ENCODE results near the gene NEK5.

Gene NEK5

DNA sequence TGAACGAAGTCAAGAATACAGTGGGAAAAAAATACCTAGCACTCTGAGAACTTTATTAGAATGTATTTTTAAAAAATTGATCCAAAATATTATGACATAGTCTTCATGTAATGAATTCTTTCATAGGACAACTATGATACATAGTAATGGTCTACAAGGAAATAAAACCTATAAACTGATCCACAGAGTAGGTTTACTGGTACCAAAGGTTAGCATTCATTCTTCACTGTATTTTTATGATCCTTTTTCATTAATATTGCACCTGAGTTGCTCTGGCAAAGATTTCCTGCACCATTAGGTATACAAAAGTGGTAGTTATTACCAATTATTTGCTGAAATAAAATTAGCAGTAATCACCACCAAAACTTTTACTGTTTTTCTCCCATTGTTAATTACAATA is 26.3 kb upstream of the NEK5 start:
- no peak overlapping the region for H3K9ac ChIP-seq (ENCODE audit: insufficient read length)
- no peak overlapping the region for H3K27ac ChIP-seq
- H3K4me3 ChIP-seq: no peak overlapping the region
- no peaks in the 10 kb centered on the region for H3K9me3 ChIP-seq (ENCODE audit: low read depth, low read length)
- DNase-seq (ENCODE audit: low read depth, low spot score): no peak
- no peaks in the 10 kb centered on the region for H3K36me3 ChIP-seq (ENCODE audit: insufficient read depth, low read length)
- no peak for TF ChIP-seq POLR2AphosphoS5 (IDR thresholded peaks at IDR 0.05; ENCODE audit: borderline replicate concordance, low read depth, low read length)
- no peak for TF ChIP-seq FOXP2 (optimal IDR thresholded peaks at IDR 0.05; ENCODE audit: control extremely low read depth, extremely low read length, insufficient read depth)
- no peak for TF ChIP-seq EZH2 (IDR thresholded peaks at IDR 0.05)

DNA sequence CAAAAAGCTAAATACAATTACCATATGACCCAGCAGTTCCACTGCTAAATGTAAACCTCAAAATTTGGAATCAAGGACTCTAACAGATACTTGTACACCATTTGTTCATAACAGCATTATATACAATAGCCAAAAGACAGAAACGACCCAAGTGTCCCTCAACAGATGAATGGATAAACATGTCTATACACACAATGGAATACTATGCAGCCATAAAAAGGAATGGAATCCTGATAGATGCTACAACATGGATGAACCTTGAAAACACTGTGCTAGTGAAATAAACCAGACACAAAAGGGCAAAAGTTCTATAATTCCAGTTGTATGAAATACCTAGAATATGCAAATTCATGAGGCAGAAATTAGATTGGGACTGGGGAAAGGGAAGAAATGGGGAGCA is 18.4 kb upstream of the NEK5 start:
- TF ChIP-seq FOXP2 (optimal IDR thresholded peaks at IDR 0.05; ENCODE audit: control extremely low read depth, extremely low read length, insufficient read depth): no peak
- TF ChIP-seq POLR2AphosphoS5 (IDR thresholded peaks at IDR 0.05; ENCODE audit: borderline replicate concordance, low read depth, low read length): no peak
- no peak for TF ChIP-seq EZH2 (IDR thresholded peaks at IDR 0.05)
- H3K36me3 ChIP-seq (ENCODE audit: insufficient read depth, low read length): no peaks in the 10 kb centered on the region
- H3K9ac ChIP-seq (ENCODE audit: insufficient read length): no peak overlapping the region
- H3K27ac ChIP-seq: no peak overlapping the region
- H3K4me3 ChIP-seq: no peak overlapping the region
- no peak for DNase-seq (ENCODE audit: low read depth, low spot score)
- H3K9me3 ChIP-seq (ENCODE audit: low read depth, low read length): no peaks in the 10 kb centered on the region

DNA sequence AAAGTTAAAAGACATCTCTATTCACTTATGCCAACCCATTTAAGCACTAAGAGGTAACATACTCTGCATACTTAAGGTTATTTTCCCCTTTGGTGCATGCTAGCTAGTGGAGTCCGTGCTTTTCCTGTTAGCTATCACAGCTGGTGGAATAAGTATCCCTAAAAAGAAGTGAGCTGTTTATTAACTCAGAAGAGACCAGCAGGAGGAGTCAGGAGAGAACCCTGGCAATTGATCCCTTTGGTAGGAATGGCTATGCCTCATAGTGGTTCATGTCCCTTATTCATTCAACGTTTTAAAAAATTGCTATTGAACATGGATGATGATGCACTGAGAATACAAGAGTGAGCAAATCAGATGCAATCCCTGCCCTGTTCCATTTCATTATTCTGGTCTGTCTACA is 12.4 kb upstream of the NEK5 start:
- Histone ChIP-seq H3K36me3 (ENCODE audit: insufficient read depth, low read length) (no peaks in the 10 kb centered on the region), H3K9ac (ENCODE audit: insufficient read length) (no peak overlapping the region), H3K27ac (no peak overlapping the region), H3K9me3 (ENCODE audit: low read depth, low read length) (no peaks in the 10 kb centered on the region), H3K4me3 (no peak overlapping the region)
- no peak for TF ChIP-seq EZH2 (IDR thresholded peaks at IDR 0.05)
- TF ChIP-seq FOXP2 (optimal IDR thresholded peaks at IDR 0.05; ENCODE audit: control extremely low read depth, extremely low read length, insufficient read depth): no peak
- no peak for TF ChIP-seq POLR2AphosphoS5 (IDR thresholded peaks at IDR 0.05; ENCODE audit: borderline replicate concordance, low read depth, low read length)
- no peak for DNase-seq (ENCODE audit: low read depth, low spot score)

DNA sequence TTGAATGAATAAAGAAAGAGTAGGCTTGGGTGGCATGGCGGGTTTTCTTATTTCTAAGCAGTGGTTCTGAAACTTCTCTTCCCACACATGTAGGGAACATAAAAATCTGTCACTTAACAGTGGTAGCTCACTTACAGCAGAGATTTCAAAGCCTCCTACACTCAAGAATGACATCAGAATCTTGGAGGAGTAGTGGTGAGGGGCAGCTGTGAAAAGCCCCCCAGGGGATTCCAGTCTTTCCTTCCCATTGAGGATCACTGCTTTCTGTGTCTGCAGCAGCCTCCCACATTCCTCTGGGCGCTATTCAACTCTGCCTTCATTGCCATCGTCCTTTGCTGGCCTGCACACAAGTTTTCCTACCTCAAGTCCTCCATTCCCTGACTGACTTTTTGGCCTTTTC is 8.6 kb upstream of the NEK5 start:
- no peak for DNase-seq (ENCODE audit: low read depth, low spot score)
- Histone ChIP-seq H3K36me3 (ENCODE audit: insufficient read depth, low read length) (no peaks in the 10 kb centered on the region), H3K9me3 (ENCODE audit: low read depth, low read length) (no peaks in the 10 kb centered on the region), H3K4me3 (no peak overlapping the region), H3K9ac (ENCODE audit: insufficient read length) (no peak overlapping the region), H3K27ac (no peak overlapping the region)
- TF ChIP-seq POLR2AphosphoS5 (IDR thresholded peaks at IDR 0.05; ENCODE audit: borderline replicate concordance, low read depth, low read length) (no peak), EZH2 (IDR thresholded peaks at IDR 0.05) (no peak), FOXP2 (optimal IDR thresholded peaks at IDR 0.05; ENCODE audit: control extremely low read depth, extremely low read length, insufficient read depth) (no peak)

DNA sequence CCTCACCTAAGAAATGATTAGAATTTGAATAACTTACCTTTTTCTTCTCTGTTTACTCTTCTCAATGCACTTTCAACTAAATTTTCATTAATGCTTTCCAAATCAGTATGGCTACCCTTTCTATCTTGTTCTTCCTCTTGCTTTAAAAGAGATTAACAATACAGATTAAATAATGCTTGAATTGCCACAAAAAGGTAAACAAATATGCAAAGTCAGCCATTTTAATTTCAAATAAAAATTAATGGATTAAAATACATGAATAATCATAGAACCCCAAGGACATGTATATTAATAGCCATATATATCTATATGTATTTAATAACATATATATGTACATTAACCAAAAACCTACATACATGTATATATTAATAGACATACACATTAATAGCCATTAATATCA is 7.9 kb upstream of the NEK5 start:
- Histone ChIP-seq H3K27ac (no peak overlapping the region), H3K9ac (ENCODE audit: insufficient read length) (no peak overlapping the region), H3K4me3 (no peak overlapping the region), H3K36me3 (ENCODE audit: insufficient read depth, low read length) (no peaks in the 10 kb centered on the region), H3K9me3 (ENCODE audit: low read depth, low read length) (no peaks in the 10 kb centered on the region)
- DNase-seq (ENCODE audit: low read depth, low spot score): no peak
- TF ChIP-seq FOXP2 (optimal IDR thresholded peaks at IDR 0.05; ENCODE audit: control extremely low read depth, extremely low read length, insufficient read depth) (no peak), EZH2 (IDR thresholded peaks at IDR 0.05) (no peak), POLR2AphosphoS5 (IDR thresholded peaks at IDR 0.05; ENCODE audit: borderline replicate concordance, low read depth, low read length) (no peak)

DNA sequence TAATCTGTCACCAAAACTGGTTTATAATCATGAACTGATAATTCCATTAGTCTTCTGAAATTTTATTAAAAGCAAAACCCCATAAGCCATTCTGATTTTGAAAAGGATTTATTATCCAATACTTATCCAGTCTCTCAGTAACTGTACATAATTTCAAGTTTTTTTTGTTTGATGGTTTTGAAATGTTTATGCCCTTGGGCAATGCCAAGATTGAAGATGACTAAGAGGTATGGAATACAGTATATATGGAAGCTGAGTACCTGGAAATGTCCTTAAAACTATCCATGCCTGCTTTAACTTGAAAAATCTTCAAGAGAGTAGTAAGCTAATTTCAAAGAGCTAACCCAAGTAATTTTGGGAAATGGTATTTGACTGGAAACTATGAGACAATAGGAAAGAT is 1.8 kb upstream of the NEK5 start:
- H3K27ac ChIP-seq: no peak overlapping the region
- H3K9me3 ChIP-seq (ENCODE audit: low read depth, low read length): no peaks in the 10 kb centered on the region
- no peaks in the 10 kb centered on the region; the same call in 1 of the 2 replicates for H3K36me3 ChIP-seq (ENCODE audit: insufficient read depth, low read length)
- TF ChIP-seq POLR2AphosphoS5 (IDR thresholded peaks at IDR 0.05; ENCODE audit: borderline replicate concordance, low read depth, low read length) (no peak), FOXP2 (optimal IDR thresholded peaks at IDR 0.05; ENCODE audit: control extremely low read depth, extremely low read length, insufficient read depth) (no peak), EZH2 (IDR thresholded peaks at IDR 0.05) (no peak)
- H3K4me3 ChIP-seq: no peak overlapping the region
- no peak for DNase-seq (ENCODE audit: low read depth, low spot score)
- no peak overlapping the region for H3K9ac ChIP-seq (ENCODE audit: insufficient read length)

DNA sequence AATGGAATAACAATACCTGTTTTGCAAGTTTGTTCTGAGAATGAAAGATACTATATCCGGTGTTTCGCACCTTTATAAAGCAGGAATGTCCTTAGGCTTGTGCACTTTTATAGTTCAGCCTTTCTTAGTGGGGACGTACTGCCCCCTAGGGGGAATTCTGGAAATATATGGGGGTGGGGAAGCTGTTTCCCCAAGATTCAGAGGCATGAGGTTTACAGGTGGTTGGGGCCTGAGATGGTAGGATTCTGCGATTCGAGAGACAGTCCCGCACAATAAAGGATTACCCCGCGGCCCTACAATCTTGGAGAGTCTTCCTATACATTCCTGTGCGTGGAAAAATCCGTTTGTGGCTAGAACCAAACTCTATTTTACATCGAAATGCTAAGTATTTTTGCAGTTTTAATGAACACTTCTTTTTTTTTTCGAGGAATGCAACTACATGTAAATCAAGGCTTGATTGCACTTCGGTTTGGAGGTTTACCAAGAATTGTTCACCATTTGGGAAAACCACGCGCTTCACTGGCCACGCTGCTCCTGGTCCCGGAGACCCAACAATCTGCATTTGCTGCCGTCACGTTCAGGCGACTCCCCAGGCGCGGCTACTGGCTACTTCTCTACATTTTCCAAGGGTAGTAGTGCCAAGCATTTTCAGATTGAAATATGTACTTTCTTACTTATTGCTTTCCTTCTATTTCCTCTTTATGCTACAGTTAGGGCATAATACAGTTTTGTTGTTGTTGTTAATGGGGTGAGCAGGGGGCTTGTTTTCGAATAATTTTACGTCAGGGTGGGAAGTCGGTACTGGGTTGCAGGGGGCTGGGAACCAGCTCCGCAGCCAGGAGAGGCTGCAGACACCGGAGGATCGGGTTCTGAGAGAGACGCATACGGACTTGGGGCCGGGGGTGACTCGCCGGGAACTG is 830 bp downstream of the NEK5 start:
- peak; percentile 64 for DNase-seq (ENCODE audit: low read depth, low spot score)
- TF ChIP-seq EZH2 (IDR thresholded peaks at IDR 0.05) (no peak), POLR2AphosphoS5 (IDR thresholded peaks at IDR 0.05; ENCODE audit: borderline replicate concordance, low read depth, low read length) (no peak), FOXP2 (optimal IDR thresholded peaks at IDR 0.05; ENCODE audit: control extremely low read depth, extremely low read length, insufficient read depth) (no peak)
- peak overlapping the region; percentile 25 for H3K9ac ChIP-seq (ENCODE audit: insufficient read length)
- peak overlapping the region; percentile 83 for H3K4me3 ChIP-seq
- no peak overlapping the region for H3K27ac ChIP-seq
- H3K36me3 ChIP-seq (ENCODE audit: insufficient read depth, low read length): no peaks in the 10 kb centered on the region; the same call in 1 of the 2 replicates
- H3K9me3 ChIP-seq (ENCODE audit: low read depth, low read length): no peaks in the 10 kb centered on the region

DNA sequence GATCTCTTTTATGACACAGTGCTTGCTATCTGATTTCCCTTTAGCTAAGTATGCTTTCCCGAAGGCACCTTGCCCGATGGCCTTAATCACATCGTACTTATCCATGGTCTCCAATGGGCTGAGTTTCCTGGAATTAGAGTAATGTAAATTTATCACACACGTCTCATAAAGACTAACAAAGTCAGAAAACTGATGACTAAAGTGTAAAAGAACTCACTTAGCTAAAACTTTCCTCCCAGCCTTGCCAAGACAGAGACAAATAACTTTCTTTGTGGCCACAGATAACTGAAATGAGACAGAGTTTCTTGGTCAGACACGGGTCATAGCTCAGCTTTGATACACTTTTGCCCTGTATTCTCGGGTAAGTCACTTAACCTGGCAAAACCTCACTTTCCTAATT is 1.5 kb downstream of the NEK5 start:
- no peak for TF ChIP-seq FOXP2 (optimal IDR thresholded peaks at IDR 0.05; ENCODE audit: control extremely low read depth, extremely low read length, insufficient read depth)
- no peak for TF ChIP-seq EZH2 (IDR thresholded peaks at IDR 0.05)
- no peak for TF ChIP-seq POLR2AphosphoS5 (IDR thresholded peaks at IDR 0.05; ENCODE audit: borderline replicate concordance, low read depth, low read length)
- Histone ChIP-seq H3K36me3 (ENCODE audit: insufficient read depth, low read length) (no peaks in the 10 kb centered on the region; the same call in 1 of the 2 replicates), H3K4me3 (peak overlapping the region; percentile 83), H3K9ac (ENCODE audit: insufficient read length) (no peak overlapping the region), H3K9me3 (ENCODE audit: low read depth, low read length) (no peaks in the 10 kb centered on the region), H3K27ac (no peak overlapping the region)
- no peak for DNase-seq (ENCODE audit: low read depth, low spot score)
